HepG2 (cell line): ENCODE measurements around the gene NDUFV1. TPM values are rescaled to one million over a fixed set of nuclear protein-coding genes. Genes with fewer than 3 reads are reported as not detected.

Experiments used
- ARNT ChIP-seq: fragments of 450-650 bp; IDR thresholded peaks from 2 replicates; pipeline ENCODE4 v1.6.1; 2017
- ATF2 ChIP-seq: sonication (generic); formaldehyde crosslinking; IDR thresholded peaks from 2 replicates; pipeline ENCODE4 v1.4.0; 2020; ENCODE audit warnings: missing genetic modification reagents
- ATF7 ChIP-seq, 2 experiments: fragments of 450-650 bp in 1 of 2; sonication (generic) in 1 of 2; formaldehyde crosslinking in 1 of 2; IDR thresholded peaks; 2 replicates each; pipeline versions ENCODE4 v1.4.0 to v1.6.1; 2016 to 2020; ENCODE audit warnings: antibody characterized with exemption in 1 of 2, mild to moderate bottlenecking in 1 of 2, missing genetic modification reagents in 1 of 2
- BCL6 ChIP-seq: IDR thresholded peaks from 2 replicates; pipeline ENCODE4 v1.6.1; 2016; ENCODE audit warnings: missing genetic modification reagents, missing compliant biosample characterization
- CBX5 ChIP-seq: sonication (generic); formaldehyde crosslinking; IDR thresholded peaks from 2 replicates; pipeline ENCODE4 v1.4.0; 2020; ENCODE audit warnings: missing genetic modification reagents, borderline replicate concordance
- FOXJ3 ChIP-seq: sonication (generic); formaldehyde crosslinking; IDR thresholded peaks from 2 replicates; pipeline ENCODE4 v1.4.0; 2020; ENCODE audit warnings: missing genetic modification reagents, mild to moderate bottlenecking, borderline replicate concordance
- KDM5B ChIP-seq: sonication (generic); formaldehyde crosslinking; IDR thresholded peaks from 2 replicates; pipeline ENCODE4 v1.4.0; 2020; ENCODE audit warnings: missing genetic modification reagents, mild to moderate bottlenecking, borderline replicate concordance
- NCOA5 ChIP-seq: sonication (generic); formaldehyde crosslinking; IDR thresholded peaks from 2 replicates; pipeline ENCODE4 v1.4.0; 2020; ENCODE audit warnings: missing genetic modification reagents
- PRDM10 ChIP-seq: sonication (generic); formaldehyde crosslinking; IDR thresholded peaks from 2 replicates; pipeline ENCODE4 v1.4.0; 2020; ENCODE audit warnings: low read depth, missing genetic modification reagents
- XRCC5 ChIP-seq: fragments of 200-400 bp; formaldehyde crosslinking; optimal IDR thresholded peaks from 2 replicates; pipeline ENCODE3; 2017; ENCODE audit warnings: mild to moderate bottlenecking, low read length
- ZBTB7B ChIP-seq: sonication (generic); formaldehyde crosslinking; IDR thresholded peaks from 2 replicates; pipeline ENCODE4 v1.4.0; 2020; ENCODE audit warnings: missing genetic modification reagents
- ZNF121 ChIP-seq: sonication (generic); formaldehyde crosslinking; IDR thresholded peaks from 2 replicates; pipeline ENCODE4 v1.5.0; 2020; ENCODE audit warnings: mild to moderate bottlenecking, missing genetic modification reagents
- ZNF362 ChIP-seq: sonication (generic); formaldehyde crosslinking; IDR thresholded peaks from 2 replicates; pipeline ENCODE4 v1.4.0; 2020; ENCODE audit warnings: missing genetic modification reagents, mild to moderate bottlenecking, borderline replicate concordance
- ZNF546 ChIP-seq: sonication (generic); formaldehyde crosslinking; conservative IDR thresholded peaks from 2 replicates; pipeline ENCODE4 v1.8.1; 2023; ENCODE audit warnings: mild to moderate bottlenecking, missing genetic modification reagents
- ZNF552 ChIP-seq: sonication (generic); formaldehyde crosslinking; IDR thresholded peaks from 2 replicates; pipeline ENCODE4 v1.9.0; 2022; ENCODE audit warnings: missing genetic modification reagents, mild to moderate bottlenecking, borderline replicate concordance
- polyA plus RNA-seq, 8 experiments: library from polyadenylated mRNA; depleted of rRNA in 3 of 8; stranded (reverse) in 7 of 8; unstranded in 1 of 8; fragments of >200 nt; fragmentation: Illumina TruSeq in 4 of 8; extraction: Trizol in 4 of 8; gene quantifications; 2 replicates each; pipeline versions ENCODE4 v1.2.1 to v1.2.3, GENCODE V29; 2011 to 2016; ENCODE audit warnings: low read depth in 4 of 8, missing spikeins in 1 of 8, mixed read lengths in 1 of 8; ENCODE audit not compliant: insufficient read depth in 1 of 8
- total RNA-seq, 5 experiments: library from RNA; depleted of rRNA; stranded (reverse); fragments of >200 nt; fragmentation: Illumina TruSeq; extraction: Trizol; gene quantifications; 2 replicates each; pipeline ENCODE4 v1.2.3, GENCODE V29; 2016; ENCODE audit warnings: low read depth in 1 of 5
- TF ChIP-seq, protein P1 (sequence below): sonication (generic); formaldehyde crosslinking; conservative IDR thresholded peaks from 2 replicates; pipeline ENCODE4 v1.8.0; 2022; ENCODE audit warnings: low read depth, missing genetic modification reagents
- TF ChIP-seq, protein P2 (sequence below): sonication (generic); formaldehyde crosslinking; IDR thresholded peaks from 2 replicates; pipeline ENCODE4 v1.5.0; 2020; ENCODE audit warnings: mild to moderate bottlenecking, missing genetic modification reagents, moderate library complexity

Gene NDUFV1
- total and polyA plus RNA-seq, 2 of the 13 experiments (the other 11 are each of a cell fraction or from before 2014, with no cell fraction given), result 88.9 to 137 TPM

GRCh38 chr11:67630228-67630942 is 23.6 kb downstream of the NDUFV1 start (continued):
- TF ChIP-seq, protein P1, sequence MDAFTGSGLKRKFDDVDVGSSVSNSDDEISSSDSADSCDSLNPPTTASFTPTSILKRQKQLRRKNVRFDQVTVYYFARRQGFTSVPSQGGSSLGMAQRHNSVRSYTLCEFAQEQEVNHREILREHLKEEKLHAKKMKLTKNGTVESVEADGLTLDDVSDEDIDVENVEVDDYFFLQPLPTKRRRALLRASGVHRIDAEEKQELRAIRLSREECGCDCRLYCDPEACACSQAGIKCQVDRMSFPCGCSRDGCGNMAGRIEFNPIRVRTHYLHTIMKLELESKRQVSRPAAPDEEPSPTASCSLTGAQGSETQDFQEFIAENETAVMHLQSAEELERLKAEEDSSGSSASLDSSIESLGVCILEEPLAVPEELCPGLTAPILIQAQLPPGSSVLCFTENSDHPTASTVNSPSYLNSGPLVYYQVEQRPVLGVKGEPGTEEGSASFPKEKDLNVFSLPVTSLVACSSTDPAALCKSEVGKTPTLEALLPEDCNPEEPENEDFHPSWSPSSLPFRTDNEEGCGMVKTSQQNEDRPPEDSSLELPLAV (CRISPR knock-in tag), result no peak
- no peak for TF ChIP-seq ARNT
- 0 out of 2 replicates have a peak, but pooled peaks have one; percentile 58 for TF ChIP-seq ZNF552 (CRISPR knock-in tag)
- TF ChIP-seq ATF7 (IDR thresholded peaks at IDR 0.05), result no peak
- TF ChIP-seq ATF7 (CRISPR knock-in tag; IDR thresholded peaks at IDR 0.05), result no peak
- TF ChIP-seq, protein P2, sequence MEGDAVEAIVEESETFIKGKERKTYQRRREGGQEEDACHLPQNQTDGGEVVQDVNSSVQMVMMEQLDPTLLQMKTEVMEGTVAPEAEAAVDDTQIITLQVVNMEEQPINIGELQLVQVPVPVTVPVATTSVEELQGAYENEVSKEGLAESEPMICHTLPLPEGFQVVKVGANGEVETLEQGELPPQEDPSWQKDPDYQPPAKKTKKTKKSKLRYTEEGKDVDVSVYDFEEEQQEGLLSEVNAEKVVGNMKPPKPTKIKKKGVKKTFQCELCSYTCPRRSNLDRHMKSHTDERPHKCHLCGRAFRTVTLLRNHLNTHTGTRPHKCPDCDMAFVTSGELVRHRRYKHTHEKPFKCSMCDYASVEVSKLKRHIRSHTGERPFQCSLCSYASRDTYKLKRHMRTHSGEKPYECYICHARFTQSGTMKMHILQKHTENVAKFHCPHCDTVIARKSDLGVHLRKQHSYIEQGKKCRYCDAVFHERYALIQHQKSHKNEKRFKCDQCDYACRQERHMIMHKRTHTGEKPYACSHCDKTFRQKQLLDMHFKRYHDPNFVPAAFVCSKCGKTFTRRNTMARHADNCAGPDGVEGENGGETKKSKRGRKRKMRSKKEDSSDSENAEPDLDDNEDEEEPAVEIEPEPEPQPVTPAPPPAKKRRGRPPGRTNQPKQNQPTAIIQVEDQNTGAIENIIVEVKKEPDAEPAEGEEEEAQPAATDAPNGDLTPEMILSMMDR, result peak; percentile 97
- TF ChIP-seq ATF2, result peak; percentile 76; the same call in 1 of the 2 replicates
- TF ChIP-seq ZNF546 (CRISPR knock-in tag), result peak; percentile 68; the same call in 1 of the 2 replicates
- peak; percentile 84 for TF ChIP-seq XRCC5
- 0 out of 2 replicates have a peak, but pooled peaks have one; percentile 25 for TF ChIP-seq BCL6 (CRISPR knock-in tag)
- TF ChIP-seq KDM5B, result 0 out of 2 replicates have a peak, but pooled peaks have one; percentile 41
- TF ChIP-seq FOXJ3 (CRISPR knock-in tag), result no peak
- 0 out of 2 replicates have a peak, but pooled peaks have one; percentile 61 for TF ChIP-seq NCOA5
- peak; percentile 47; the same call in 1 of the 2 replicates for TF ChIP-seq CBX5 (CRISPR knock-in tag)
- TF ChIP-seq PRDM10 (CRISPR knock-in tag), result 0 out of 2 replicates have a peak, but pooled peaks have one; percentile 13
- peak; percentile 27; the same call in 1 of the 2 replicates for TF ChIP-seq ZNF362 (CRISPR knock-in tag)
- 0 out of 2 replicates have a peak, but pooled peaks have one; percentile 7 for TF ChIP-seq ZNF121 (CRISPR knock-in tag)
- TF ChIP-seq ZBTB7B (CRISPR knock-in tag), result peak; percentile 82
